Activated CD4-positive, alpha-beta T cell treated with anti-CD3 and anti-CD28 coated beads, Interleukin-2, amount 50 U/mL, for 1 hour (primary cell): ENCODE results near the gene KRT71.

Experiments used
- DNase-seq: peaks from one replicate; pipeline ENCODE4 v3.0.0-alpha.2; 2020

KRT71 gene

DNA sequence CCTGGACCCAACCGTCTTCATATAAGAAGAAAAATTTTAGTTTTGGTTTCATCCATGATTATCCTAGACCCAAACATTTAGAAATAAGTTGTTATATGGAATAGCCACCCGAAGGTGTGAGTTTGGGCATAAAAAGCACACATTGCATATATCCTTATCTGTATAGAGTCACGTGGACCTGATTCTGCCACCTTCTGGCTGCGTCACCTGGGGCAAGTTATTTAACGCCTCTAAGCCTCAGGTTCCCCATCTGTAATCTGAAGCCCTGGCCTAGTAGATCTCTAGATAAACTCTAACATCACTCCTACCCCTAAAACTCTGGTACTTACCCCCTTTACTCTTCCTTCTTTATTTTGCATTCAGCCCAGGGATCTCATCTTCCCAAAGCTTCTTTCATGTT, 18.5 kb downstream of the KRT71 start:
- no peak for DNase-seq

DNA sequence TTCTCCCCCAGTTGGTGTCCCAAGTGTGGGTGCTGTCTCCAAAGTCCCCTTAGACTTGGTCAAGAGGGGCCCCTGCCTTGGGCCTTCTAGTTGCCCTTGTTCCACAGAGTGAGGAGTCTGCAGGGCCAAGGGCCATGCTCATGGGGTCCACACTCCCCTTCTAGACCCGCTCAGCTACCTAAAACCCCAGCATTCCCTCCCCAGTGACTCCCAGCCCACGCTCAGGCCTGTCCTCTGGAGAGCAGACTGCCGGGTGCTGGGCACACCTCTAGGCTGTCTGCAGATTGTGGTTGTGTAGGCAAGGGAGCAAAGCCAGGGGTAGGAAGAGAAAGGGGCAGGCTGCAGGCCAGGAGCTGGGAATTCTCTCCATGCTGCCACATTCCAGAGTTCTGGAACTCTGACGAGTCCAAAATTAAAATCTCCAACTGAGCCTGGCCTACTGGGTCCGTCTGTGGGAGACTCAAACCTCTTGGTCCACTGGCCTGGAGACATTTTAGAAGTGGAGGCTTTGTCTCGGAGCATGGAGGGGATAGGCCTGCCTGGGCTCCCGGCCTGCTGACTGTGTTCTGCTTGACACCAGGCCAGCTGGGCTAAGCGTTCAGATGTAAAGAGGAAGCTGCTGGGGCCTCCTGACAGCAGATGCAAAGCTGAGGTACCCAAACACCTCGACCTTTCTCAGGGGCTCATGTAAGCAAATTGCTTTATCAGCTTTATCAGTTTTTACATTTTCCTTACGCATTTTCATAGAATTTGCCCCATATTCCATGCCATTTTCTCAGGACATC, 19.1 kb downstream of the KRT71 start:
- no peak for DNase-seq

DNA sequence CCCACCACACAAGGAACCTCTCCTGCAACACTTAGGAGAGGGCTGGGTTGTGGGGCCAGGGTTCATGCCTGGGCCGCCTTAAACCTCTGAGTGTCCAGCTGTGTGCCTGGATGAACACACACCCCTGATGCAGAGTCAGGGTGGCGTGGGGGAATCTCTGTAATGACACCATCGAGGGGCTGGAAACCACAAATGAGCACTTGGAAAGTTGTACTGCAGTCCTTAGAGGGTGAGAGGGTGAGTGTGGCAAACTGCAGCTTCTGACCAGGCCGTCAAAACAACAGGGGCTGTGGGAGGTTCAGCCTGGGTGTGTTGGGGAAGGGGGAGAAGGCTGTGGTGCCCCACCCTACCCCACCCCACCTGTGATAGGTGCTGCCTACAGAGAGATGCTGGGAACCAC, 20.3 kb downstream of the KRT71 start:
- no peak for DNase-seq

DNA sequence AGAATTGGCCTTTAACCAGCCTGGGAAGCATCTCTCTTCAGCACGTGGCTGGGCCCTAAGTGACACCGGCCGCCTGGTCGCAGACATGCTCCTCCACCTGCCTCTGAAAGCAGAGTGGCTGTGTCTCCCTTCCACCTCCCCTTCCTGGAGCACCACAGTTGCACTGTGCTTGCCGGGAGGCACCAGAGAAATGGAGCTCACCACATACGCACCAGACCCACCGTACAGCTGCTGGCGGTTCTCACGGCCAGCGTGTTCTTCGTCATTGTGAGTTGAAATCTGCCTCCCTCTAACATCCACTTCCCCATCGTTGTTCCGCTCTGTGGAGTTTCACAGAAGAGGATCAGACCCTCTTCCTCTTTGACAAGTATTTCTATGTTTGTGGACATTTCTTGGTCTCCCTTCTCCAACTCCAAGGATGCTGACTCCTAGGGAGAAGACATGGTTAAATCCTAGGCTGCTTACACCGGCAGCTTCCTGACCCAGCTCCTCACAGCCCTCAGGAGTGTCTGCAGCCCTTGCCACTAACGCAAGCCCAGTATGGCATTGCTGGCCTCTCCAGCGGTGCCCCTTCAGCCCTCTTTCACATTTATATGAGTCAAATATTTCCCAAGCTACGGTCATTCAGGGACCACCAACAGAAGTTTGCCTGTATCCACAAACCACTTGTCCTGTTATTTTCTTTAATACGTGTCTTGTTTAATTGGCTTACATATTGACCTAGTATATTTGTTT, 21.2 kb downstream of the KRT71 start:
- DNase-seq, result no peak

DNA sequence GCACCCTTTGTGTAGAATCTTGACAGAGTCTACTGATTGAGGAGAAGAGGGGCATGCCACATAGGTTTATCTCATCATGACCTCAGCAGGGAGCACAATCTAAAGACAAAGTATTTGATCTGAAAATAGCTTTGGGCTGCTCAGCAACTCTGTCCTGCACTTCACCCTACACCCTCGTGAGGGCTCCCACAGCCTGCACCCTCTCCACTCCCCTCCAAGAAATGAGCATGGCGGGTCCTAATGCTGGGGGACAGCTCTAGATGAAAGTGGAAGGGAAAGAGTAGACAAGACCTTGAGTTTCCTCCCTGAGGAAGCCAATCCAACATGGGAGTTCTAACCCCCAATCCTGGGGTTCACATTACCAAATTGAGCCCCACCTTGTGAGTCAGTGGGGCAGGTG, 22.0 kb downstream of the KRT71 start:
- DNase-seq, result no peak

DNA sequence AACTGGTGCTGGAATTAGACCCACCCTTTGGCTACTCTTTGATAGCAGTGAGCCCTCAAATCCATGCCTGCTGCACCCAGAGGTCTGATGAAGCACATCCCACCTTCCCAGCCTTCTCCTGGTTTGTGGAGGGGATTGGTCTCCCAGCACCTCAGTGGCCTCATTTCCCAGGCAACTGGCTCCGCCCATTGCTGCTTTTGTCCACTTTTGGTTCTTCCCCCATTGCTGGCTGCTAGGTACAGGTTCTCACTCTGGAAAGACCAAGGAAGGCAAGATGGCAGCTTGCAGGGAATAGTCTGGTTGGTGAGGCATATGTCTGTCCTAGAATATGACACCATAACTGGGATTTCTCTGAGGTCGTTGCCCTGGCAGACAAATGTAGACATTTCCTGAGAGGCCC, 22.6 kb downstream of the KRT71 start:
- DNase-seq, result no peak

DNA sequence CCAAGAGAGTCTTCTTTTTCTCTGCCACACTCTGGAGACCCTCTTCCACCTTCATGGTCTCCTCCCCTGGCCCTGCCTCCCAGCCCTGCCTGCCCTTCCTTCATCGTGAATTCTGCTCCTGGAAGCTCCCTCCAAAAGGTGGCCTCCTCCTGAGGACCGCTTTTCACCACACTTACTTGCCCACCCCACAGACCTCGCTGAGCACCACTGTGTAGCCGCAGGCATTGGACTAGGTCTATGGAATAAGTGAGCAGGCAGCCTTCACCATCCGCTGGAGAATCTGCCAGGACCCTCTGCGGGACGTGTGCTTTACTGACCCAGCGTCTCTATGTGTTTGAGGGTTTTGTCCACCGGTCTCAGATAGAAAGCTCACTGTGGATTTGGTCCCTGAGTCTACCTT, 23.1 kb downstream of the KRT71 start:
- DNase-seq, result no peak

DNA sequence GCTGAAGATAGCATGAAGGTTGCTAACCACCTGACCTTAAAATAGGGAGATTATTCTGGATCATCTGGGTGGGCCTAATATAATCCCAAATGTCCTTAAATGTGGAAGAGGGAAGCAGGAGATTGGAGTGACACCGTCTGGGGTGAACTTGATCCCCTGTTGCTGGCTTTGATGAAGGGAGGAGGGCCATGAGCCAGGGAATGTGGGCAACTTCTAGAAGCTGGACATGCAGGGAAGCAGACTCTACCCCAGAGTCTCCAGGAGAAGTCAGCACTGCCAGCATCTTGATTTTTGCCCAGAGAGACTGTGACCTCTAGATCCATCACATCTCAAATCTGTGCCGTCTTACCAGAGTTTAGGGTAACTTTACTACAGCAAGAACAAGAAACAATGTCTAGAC, 23.5 kb downstream of the KRT71 start:
- no peak for DNase-seq

DNA sequence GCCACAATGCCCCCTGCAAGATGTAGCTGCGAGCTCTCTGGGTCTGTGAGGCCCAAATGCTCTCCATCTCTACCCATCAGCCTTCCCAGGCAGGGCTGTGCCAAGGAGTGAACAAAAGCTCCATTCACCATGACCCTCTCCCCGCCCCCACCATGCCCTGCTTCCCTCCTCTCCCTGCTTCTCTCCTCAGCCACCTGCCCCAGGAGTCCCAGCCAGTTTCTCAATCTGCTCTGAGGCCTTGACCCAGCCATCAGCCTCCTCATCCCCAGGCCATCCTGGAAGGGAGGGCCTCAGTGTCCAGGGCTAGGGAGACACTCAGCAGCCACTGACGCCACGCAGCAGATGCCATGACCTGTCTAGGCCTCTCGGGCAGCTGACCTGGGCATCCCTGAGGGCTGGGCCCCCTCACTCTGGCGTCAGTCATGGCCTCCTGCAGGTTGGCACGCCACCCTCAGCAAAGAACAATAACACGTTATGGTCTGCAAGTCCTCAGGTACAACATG, 24.3 kb downstream of the KRT71 start:
- no peak for DNase-seq

DNA sequence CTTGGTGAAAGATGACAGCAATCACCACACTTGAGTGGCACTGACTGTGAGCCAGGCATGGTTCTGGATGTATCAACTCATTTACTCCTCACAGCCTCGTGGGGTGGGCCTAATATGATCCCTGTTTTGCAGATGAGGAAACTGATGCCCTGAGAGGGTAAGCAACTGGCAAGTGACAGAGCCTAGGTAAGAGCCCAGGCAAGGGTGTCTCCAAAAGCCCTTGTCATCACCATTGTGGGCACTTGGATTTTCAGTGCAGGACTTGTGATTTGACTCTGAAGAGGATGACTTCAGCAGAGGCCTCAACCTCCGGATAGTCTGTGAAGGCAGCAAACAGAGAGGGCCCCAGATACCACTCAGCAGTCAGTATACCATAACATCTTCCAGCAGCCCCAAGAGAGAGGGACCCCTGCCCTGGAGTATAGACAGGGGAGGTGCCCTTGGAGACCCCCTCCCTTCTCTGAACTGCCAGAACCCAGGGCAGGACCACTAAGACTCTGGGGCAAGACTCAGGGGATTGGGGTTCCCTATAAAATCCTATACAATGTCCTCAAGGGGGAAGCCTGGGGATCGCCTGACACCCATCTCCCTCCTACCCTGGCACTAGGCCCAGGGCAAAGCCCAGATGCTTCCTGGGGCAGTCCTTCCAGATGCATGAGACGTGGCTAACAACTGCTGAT, 25.7 kb downstream of the KRT71 start:
- no peak for DNase-seq

DNA sequence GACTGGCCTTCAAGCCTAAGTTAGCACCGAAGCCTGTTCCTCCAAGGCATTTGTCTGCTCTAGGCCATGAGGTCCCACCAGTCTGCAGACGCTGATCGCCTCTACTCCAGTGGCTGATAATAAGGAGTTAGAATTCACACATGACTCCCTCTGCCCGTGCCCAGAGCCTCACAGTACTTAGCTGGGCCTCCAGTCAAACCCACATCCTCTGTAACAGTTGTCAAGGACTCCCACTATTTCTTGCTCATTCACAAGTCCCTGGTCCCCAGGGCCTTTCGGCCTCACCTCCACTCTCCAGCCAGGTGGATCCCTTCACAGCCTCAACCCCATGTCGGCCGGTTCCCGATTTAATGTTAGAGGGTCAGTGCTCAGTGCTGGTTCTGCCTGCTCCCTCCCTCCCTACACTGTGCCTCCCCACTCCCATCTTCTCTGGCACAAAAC, 26.4 kb downstream of the KRT71 start:
- no peak for DNase-seq

DNA sequence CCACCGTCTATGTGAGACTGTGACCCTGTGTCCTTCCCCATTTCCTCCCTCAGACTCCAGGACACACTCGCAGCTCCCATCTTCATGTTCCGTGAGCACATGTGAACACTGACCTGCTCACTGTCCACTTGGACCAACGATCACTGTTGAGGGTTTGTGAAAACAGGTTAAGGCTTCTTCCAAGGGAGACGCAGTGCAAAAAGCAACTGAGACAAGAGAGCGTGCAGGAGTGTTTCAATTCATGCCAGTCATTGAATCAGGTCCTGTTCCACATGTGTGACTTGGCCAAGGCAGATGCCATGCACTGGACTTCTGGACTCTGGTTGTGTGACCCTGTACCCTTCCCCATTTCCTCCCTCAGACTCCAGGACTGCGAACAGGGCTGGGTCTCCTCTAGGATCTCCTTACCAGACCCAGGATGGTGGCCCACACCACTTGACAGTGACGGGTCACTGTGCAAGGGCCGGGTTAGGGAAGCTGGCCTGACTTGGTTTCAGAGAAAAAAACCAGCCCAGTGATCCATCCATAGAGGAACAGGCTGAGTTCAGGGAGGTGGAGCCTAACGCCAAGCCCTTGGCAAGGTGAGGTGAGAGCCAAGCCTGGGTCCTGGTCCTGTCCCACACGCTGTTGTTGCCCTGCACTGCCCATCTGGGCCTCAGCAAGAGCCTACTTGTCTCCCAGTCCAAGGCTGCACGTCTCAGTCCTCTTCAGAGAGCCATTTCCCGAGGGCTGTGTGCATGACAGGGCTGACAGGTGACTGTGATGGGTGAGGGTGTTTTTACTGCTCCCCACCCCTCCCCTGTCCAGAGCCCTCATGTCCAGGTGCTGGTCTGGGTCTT, 27.1 kb downstream of the KRT71 start:
- no peak for DNase-seq

DNA sequence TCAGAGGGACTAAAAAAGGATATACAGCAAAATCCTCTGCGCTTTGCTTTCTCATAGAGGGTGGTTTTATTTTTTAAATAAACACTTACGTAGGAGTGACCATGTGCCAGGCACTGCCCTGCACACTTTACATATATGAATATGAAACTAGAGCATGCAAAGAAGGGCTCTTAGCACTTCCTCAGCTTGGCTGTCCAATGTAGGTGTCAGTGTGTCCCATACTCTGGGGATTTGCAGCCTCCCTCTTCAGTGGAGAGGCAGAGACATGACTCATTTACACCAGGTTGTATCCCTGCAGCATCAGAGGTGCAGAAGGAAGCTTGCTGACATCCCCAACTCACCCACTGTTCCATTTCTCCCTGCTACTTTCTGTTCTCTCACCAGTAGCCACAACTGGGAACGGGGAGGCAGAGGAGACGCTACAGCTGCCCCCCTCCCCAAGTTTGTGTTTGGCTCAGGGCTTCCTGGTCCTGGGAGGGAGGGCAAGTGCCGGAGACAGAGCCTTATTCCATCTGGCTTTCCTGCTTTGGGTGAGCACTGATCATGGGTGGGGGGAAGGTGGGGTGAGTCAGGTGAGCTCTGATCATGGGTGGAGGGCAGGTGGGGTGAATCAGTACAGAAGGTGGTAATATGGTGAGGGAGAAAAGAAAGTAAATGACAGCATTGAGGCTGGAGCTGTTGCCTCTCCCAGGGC, 27.9 kb downstream of the KRT71 start:
- no peak for DNase-seq

DNA sequence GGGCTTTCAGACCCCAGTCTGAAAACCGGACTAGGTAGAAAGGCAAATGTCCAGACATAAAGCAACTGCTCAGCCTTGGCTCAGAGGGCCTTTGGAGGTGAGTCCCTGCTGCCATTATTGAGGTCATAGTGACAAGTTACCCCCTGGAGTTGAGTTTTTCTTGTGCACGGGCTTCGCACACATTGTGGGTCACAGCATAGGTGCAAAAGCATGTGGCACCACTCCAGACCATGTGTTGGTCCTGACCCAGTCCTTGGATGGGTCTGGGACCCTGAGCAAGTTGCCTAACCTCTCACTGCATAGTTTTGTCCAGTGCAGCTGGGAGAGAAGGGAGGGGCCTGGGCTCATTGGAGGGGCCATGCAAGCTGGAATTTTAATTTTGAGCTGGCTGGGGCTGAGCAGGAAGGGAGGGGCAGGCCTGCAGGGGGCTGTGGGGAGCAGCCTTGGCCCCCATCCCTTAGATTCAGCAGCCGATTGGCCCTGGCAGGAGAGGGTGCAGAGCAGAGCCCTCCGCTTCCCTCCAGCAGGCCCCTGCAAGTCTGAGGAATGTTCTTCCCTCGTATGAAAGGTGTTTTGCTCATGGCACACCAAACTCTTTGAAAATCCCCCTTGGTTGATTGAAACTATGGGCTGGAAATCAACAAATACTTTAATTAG, 28.6 kb downstream of the KRT71 start:
- DNase-seq, result no peak

DNA sequence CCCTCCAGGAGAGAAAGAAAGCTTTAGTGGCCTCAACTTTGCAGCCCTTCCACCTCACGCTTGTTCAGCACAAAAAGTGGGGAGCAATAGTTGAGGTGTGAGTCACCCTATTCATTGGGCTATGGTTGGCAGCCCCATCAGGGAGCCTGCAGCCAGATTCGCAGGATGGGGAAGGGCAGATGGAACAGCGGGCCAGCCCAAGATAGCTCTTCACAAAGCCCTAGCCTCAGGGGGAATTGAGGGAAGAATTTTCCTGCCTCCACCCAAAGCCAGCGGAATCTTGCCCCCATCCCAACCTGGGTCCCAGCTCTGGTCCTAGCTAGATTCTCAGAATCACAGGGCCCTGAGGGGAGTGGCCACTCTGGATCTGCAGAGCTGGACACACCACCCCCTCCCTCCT, 29.1 kb downstream of the KRT71 start:
- no peak for DNase-seq

DNA sequence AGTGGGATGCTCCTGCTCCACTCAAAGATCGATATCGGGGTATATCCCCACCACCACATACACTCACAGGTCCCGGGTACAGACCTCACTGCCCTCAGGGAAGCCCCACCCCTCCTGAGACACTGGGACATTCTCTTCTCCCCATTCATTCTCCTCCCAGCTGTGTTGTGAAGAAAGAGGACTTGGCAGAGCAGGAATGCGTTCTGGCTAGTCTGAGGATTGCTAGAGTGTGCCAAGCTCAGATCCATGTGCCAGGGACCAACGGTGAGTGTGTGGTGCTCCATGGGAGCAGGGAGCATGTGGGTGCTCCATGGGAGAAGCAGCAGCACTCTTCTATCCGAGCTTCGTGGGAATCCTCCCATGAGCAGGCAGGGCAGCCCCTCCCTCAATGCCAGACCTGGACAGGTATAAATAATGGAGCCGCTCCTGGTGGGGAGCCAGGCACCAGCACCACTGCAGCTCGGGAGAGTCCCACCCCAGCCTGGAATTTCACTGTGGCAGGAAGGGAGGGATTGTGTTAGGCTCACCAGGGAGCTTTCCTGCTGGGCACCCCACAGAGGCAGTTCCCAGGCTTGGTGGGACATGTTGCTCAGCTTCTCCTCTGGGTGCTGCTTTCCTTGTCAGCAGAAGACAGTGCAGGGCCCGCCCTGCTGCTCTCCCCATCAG, 30.5 kb downstream of the KRT71 start:
- no peak for DNase-seq

DNA sequence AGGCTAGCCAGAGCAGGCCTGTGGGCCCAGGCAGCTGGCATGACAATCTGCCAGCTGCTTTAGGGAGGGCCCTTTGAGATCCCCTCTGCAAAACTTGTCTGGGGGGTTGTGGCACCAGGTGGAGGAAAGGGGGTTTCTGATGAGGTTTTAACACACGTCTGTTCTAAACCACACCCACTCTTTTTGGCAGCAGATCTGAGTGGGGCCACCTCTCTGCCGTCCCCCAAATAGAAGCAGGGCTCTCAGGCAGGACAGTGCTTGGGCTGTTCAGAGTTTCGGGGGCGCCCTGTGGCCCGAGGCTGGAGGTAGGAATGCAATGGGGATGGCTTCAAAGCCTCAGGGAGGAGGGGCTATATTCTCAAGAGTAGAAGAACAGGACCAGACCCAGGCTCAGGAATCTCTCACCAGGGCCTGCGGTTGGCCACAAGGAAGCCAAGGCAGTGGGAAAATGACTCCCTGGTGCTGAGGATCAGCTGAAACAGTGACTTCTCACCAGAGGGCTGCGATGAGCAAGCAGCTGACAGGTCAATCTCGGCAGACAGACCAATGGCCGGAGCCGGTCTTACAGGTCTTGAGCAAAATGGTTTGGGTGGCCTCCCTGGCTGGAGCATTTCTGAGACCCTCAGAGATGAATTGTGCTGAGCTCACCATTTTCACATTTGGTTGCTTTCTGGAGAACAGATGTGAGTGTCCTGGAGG, 31.2 kb downstream of the KRT71 start:
- DNase-seq, result no peak

DNA sequence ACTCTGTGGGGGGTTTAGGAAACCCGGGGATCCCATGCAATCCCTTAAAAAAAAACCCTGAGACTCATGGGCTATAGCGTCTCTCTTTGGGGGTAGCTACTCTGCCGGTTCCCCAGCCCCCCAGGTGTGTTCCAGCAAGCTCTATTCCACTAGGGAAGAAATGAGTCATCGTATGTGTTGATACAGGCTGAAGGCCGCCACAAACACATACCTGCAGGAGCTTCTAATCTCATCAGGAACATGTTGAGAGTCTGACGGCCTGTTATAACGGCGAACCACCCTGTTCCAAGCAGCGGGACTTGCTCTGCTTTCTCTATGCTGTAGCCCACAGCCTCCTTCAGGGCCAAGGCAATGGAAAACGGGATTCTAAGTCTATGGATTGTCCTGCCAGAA, 31.8 kb downstream of the KRT71 start:
- DNase-seq, result no peak

DNA sequence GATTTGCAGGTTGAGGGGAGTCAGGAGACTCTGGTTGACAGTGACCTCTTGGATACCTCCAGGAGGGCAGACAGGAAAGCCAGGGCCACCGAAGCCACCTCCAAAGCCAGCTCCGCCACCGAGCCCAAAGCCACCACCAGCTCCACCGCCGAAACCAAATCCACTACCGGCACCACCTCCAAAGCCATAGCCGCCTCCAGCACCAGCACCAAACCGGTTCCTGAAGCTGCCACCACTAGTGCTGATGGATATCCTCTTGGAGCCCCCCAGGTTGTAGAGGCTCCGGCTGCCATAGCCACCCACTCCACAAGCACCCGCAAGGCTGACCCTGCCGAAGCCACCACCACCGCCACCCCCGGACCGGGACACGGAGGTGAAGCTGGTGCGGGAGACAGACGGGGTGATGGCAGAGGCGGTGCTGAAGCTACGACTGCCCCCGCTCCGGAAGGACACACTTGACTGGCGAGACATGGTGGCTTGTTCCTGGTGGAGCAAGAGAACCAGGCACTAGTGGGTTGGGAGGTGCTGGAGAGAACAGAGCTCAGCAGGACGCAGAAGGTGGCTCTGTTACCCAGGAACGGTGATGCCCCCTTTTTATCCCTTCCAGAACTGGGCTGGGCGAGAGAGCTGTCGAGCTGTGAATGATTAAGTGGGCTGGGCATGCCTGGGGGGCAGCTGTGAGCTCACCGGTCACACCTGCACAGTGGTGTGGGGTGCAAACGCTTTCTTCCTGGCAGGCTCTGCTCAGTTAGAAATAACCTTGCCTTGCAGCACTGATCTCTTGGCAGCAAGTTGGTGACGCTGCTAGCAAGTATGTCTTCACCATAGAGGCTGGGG, 32.9 kb downstream of the KRT71 start, which contains the start of gene KRT5:
KRT5 (minus strand) TSS at position 569 of the 837 bp plus-strand sequence; CDS start at position 471, 98 bp downstream.
- DNase-seq, result no peak

DNA sequence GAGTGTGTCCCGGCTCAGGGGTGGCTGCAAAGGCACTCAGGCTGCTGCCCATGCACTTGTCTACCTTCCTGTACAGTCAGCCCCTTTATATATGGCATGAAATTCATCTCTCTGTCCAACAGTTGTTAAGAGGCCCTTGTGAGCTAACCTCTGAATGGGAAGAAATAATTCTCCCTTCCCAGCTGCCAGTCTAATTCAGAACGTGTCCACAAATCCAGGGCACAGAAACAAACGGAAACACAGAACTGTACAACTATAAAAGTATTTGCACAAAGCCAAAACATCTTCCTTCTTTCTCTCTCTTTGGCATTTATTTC, 33.6 kb downstream of the KRT71 start:
- no peak for DNase-seq
